Suppressor macrophage (primary cell): ENCODE data around the gene RHCE.
"Not testable (repeated sequence)": the region's sequence is repeated elsewhere in the genome, so short reads cannot be mapped to it uniquely, and the experiment has no call there.

ENCODE experiments used
- DNase-seq, 4 experiments: peaks; one replicate each; pipeline ENCODE4 v3.0.0-alpha.2; 2020 to 2022

The RHCE gene

GRCh38 chr1:25341746-25342145, 78.9 kb downstream of the RHCE start:
- no peak for DNase-seq

- DNase-seq: peak in 2 of 4 experiments; percentile 52
Measured at GRCh38 chr1:25338986-25339385, 81.6 kb downstream of the RHCE start.

GRCh38 chr1:25338188-25338981, 82.2 kb downstream of the RHCE start, which contains the start of gene TMEM50A:
TSS of gene TMEM50A (plus strand) at chr1:25338334. CDS start at chr1:25340487, 2,153 bp downstream.
- DNase-seq: peak; percentile 88 to 92 (median 89)

GRCh38 chr1:25337483-25338187, 83.0 kb downstream of the RHCE start:
- not testable (repeated sequence) for DNase-seq

- peak in 1 of 4 experiments; percentile 8 for DNase-seq
Measured at GRCh38 chr1:25336922-25337354, 83.7 kb downstream of the RHCE start.

- peak; percentile 17 to 80 (median 49) for DNase-seq
Measured at GRCh38 chr1:25329950-25330349, 90.7 kb downstream of the RHCE start.

GRCh38 chr1:25329336-25329735, 91.3 kb downstream of the RHCE start:
- not testable (repeated sequence) for DNase-seq

GRCh38 chr1:25328791-25329185, 91.8 kb downstream of the RHCE start:
- DNase-seq: not testable (repeated sequence)

- not testable (repeated sequence) for DNase-seq
Measured at GRCh38 chr1:25327864-25328790, 92.5 kb downstream of the RHCE start.

- not testable (repeated sequence) for DNase-seq
Measured at GRCh38 chr1:25324407-25324806, 96.2 kb downstream of the RHCE start.

- not testable (repeated sequence) for DNase-seq
Measured at GRCh38 chr1:25322127-25322526, 98.5 kb downstream of the RHCE start.

GRCh38 chr1:25320314-25320938, 100.2 kb downstream of the RHCE start:
- not testable (repeated sequence) for DNase-seq

- not testable (repeated sequence) for DNase-seq
Measured at GRCh38 chr1:25312806-25313470, 107.7 kb downstream of the RHCE start.
